Stimulated activated naive B cell treated with anti-CD40 and anti-IgM and Interleukin-4, amounts not matched to agents 10 μg/mL and 1 μg/mL and 100 μg/mL, for 72 hours (primary cell): Measurements from ENCODE around the gene RAB27B.
A peak's percentile ranks its signal among the peaks of the same experiment; 100 is the strongest.

Experiments
- ATAC-seq, 2 donors: fragments of 150-1000 bp; cut with Tn5 transposase; replicated peaks; 2 replicates each; pipeline ENCODE4 v1.10.0; 2021; ENCODE audit warnings: moderate library complexity in 1 of 2
- DNase-seq: peaks from one replicate; pipeline ENCODE4 v3.0.0; 2021
- H3K27ac Mint-ChIP-seq: one replicate; pipeline ENCODE4 v1.8.0; 2022; ENCODE audit warnings: mild to moderate bottlenecking, mixed read lengths
- H3K27me3 Mint-ChIP-seq, 2 donors: one replicate each; pipeline ENCODE4 v1.8.0; 2022; ENCODE audit warnings: mixed read lengths in 2 of 2
- H3K36me3 Mint-ChIP-seq, 2 donors: one replicate each; pipeline ENCODE4 v1.8.0; 2022; ENCODE audit warnings: mixed read lengths in 2 of 2, mild to moderate bottlenecking in 1 of 2
- H3K4me1 Mint-ChIP-seq, 2 donors: one replicate each; pipeline ENCODE4 v1.8.0; 2022; ENCODE audit warnings: mixed read lengths in 2 of 2, mild to moderate bottlenecking in 1 of 2
- H3K4me3 Mint-ChIP-seq, 2 donors: one replicate each; pipeline ENCODE4 v1.8.0; 2022; ENCODE audit warnings: mild to moderate bottlenecking in 2 of 2, mixed read lengths in 2 of 2, moderate library complexity in 1 of 2
- H3K9me3 Mint-ChIP-seq, 2 donors: one replicate each; pipeline ENCODE4 v1.8.0; 2022; ENCODE audit warnings: mixed read lengths in 2 of 2, mild to moderate bottlenecking in 1 of 2

RAB27B gene

GRCh38 chr18:54919412-54919811, 91.1 kb downstream of the RAB27B start:
- H3K4me1 Mint-ChIP-seq: no peaks in the 10 kb centered on the region
- no peaks in the 10 kb centered on the region for H3K36me3 Mint-ChIP-seq
- H3K9me3 Mint-ChIP-seq: peaks cover 0 to 3% of the 10 kb centered on the region in 2 donors
- H3K4me3 Mint-ChIP-seq: no peak overlapping the region
- peaks cover 0 to 14% of the 10 kb centered on the region in 2 donors for H3K27me3 Mint-ChIP-seq
- H3K27ac Mint-ChIP-seq: no peak overlapping the region
- no peak for DNase-seq
- ATAC-seq: no peak

GRCh38 chr18:54923339-54923956, 95.2 kb downstream of the RAB27B start:
- H3K4me3 Mint-ChIP-seq: no peak overlapping the region
- peaks cover 0 to 14% of the 10 kb centered on the region in 2 donors for H3K27me3 Mint-ChIP-seq
- no peak overlapping the region for H3K27ac Mint-ChIP-seq
- H3K36me3 Mint-ChIP-seq: no peaks in the 10 kb centered on the region
- H3K4me1 Mint-ChIP-seq: no peaks in the 10 kb centered on the region
- DNase-seq (no peak), ATAC-seq (no peak)
- H3K9me3 Mint-ChIP-seq: peaks cover 0 to 3% of the 10 kb centered on the region in 2 donors

- ATAC-seq (no peak), DNase-seq (no peak)
- Mint-ChIP-seq H3K27me3 (peaks cover 0 to 14% of the 10 kb centered on the region in 2 donors), H3K9me3 (peaks cover 0 to 3% of the 10 kb centered on the region in 2 donors), H3K36me3 (no peaks in the 10 kb centered on the region), H3K4me1 (no peaks in the 10 kb centered on the region), H3K4me3 (no peak overlapping the region), H3K27ac (no peak overlapping the region)
Measured at GRCh38 chr18:54924948-54925347, 96.7 kb downstream of the RAB27B start.

GRCh38 chr18:54926593-54927325, 98.5 kb downstream of the RAB27B start:
- Mint-ChIP-seq H3K36me3 (no peaks in the 10 kb centered on the region), H3K4me3 (no peak overlapping the region), H3K27me3 (peaks cover 0 to 9% of the 10 kb centered on the region in 2 donors), H3K27ac (no peak overlapping the region), H3K9me3 (peaks cover 0 to 3% of the 10 kb centered on the region in 2 donors), H3K4me1 (no peaks in the 10 kb centered on the region)
- ATAC-seq (no peak), DNase-seq (no peak)

GRCh38 chr18:54928236-54928635, 100.0 kb downstream of the RAB27B start:
- Mint-ChIP-seq H3K4me3 (no peak overlapping the region), H3K9me3 (no peaks in the 10 kb centered on the region), H3K27me3 (peaks cover 0 to 4% of the 10 kb centered on the region in 2 donors), H3K4me1 (no peaks in the 10 kb centered on the region), H3K27ac (no peak overlapping the region), H3K36me3 (no peaks in the 10 kb centered on the region)
- ATAC-seq (no peak), DNase-seq (no peak)

- no peak for ATAC-seq
- Mint-ChIP-seq H3K9me3 (no peaks in the 10 kb centered on the region), H3K27me3 (peaks cover 0 to 4% of the 10 kb centered on the region in 2 donors)
Measured at GRCh38 chr18:54931152-54931551, 102.9 kb downstream of the RAB27B start.

GRCh38 chr18:54932472-54932871, 104.2 kb downstream of the RAB27B start:
- ATAC-seq (no peak), DNase-seq (no peak)
- Mint-ChIP-seq H3K27me3 (peaks cover 0 to 4% of the 10 kb centered on the region in 2 donors), H3K4me1 (no peaks in the 10 kb centered on the region), H3K4me3 (no peak overlapping the region), H3K9me3 (no peaks in the 10 kb centered on the region), H3K27ac (peak overlapping the region; percentile 10), H3K36me3 (no peaks in the 10 kb centered on the region)

More at GRCh38 chr18:54931152-54931551, 102.9 kb downstream of the RAB27B start:
- DNase-seq: no peak
- H3K4me1 Mint-ChIP-seq: no peaks in the 10 kb centered on the region
- H3K36me3 Mint-ChIP-seq: no peaks in the 10 kb centered on the region
- H3K4me3 Mint-ChIP-seq: no peak overlapping the region
- H3K27ac Mint-ChIP-seq: no peak overlapping the region

GRCh38 chr18:54938506-54938905, 110.2 kb downstream of the RAB27B start:
- DNase-seq (no peak), ATAC-seq (no peak)
- Mint-ChIP-seq H3K27me3 (no peaks in the 10 kb centered on the region), H3K9me3 (no peaks in the 10 kb centered on the region), H3K36me3 (no peaks in the 10 kb centered on the region), H3K27ac (no peak overlapping the region), H3K4me1 (no peaks in the 10 kb centered on the region), H3K4me3 (no peak overlapping the region)

GRCh38 chr18:54939361-54939917, 111.2 kb downstream of the RAB27B start:
- DNase-seq (no peak), ATAC-seq (peak in 1 of 2 donors; percentile 39)
- Mint-ChIP-seq H3K27me3 (no peaks in the 10 kb centered on the region), H3K9me3 (no peaks in the 10 kb centered on the region), H3K4me1 (no peaks in the 10 kb centered on the region), H3K27ac (no peak overlapping the region), H3K4me3 (no peak overlapping the region), H3K36me3 (no peaks in the 10 kb centered on the region)

GRCh38 chr18:54942144-54942543, 113.9 kb downstream of the RAB27B start:
- Mint-ChIP-seq H3K36me3 (no peaks in the 10 kb centered on the region), H3K4me3 (no peak overlapping the region), H3K4me1 (peaks cover 0 to 15% of the 10 kb centered on the region in 2 donors), H3K27me3 (no peaks in the 10 kb centered on the region), H3K9me3 (no peaks in the 10 kb centered on the region), H3K27ac (no peak overlapping the region)
- ATAC-seq (no peak), DNase-seq (no peak)

- H3K36me3 Mint-ChIP-seq: no peaks in the 10 kb centered on the region
- ATAC-seq (no peak), DNase-seq (no peak)
- H3K4me3 Mint-ChIP-seq: no peak overlapping the region
- H3K27me3 Mint-ChIP-seq: no peaks in the 10 kb centered on the region
- H3K4me1 Mint-ChIP-seq: peaks cover 0 to 15% of the 10 kb centered on the region in 2 donors
- no peak overlapping the region for H3K27ac Mint-ChIP-seq
- H3K9me3 Mint-ChIP-seq: no peaks in the 10 kb centered on the region
Measured at GRCh38 chr18:54942569-54942968, 114.3 kb downstream of the RAB27B start.
